ENCODE data around the gene SEPTIN12.

SEPTIN12 gene

GRCh38 chr16:4760221-4760910 lies 27.8 kb downstream of the SEPTIN12 start:
- H3K4me1 ChIP-seq (ENCODE audit: insufficient read depth, low read length) = peaks cover 6% of the 10 kb centered on the region
- H3K79me2 ChIP-seq (ENCODE audit: insufficient read depth, low read length) = peaks cover 13% of the 10 kb centered on the region; the same call in 1 of the 2 replicates
- peaks cover 5% of the 10 kb centered on the region for H3K9me3 ChIP-seq (ENCODE audit: insufficient read depth, low read length, severe bottlenecking)
- DNase-seq = no peak
- H3K27me3 ChIP-seq (ENCODE audit: insufficient read depth, low read length, poor library complexity) = no peaks in the 10 kb centered on the region
- ATAC-seq (ENCODE audit: insufficient read depth, low read depth) = no peak
- 0 out of 2 replicates have a peak, but pooled peaks cover 3% of the 10 kb centered on the region for H4K20me1 ChIP-seq (ENCODE audit: insufficient read depth, low read length)
- no peak overlapping the region for H2AFZ ChIP-seq (ENCODE audit: low read depth, low read length)
- no peak overlapping the region for H3K4me2 ChIP-seq (ENCODE audit: insufficient read depth, low read length)
- H3K9ac ChIP-seq (ENCODE audit: low read depth, low read length) = no peak overlapping the region
- TF ChIP-seq CTCF (IDR thresholded peaks at IDR 0.05; ENCODE audit: borderline replicate concordance, extremely low read depth, low read length, poor library complexity, severe bottlenecking) = no peak
- no peak for TF ChIP-seq EZH2 (IDR thresholded peaks at IDR 0.05; ENCODE audit: borderline replicate concordance, low read depth, low read length, severe bottlenecking)
- no peak overlapping the region for H3K27ac ChIP-seq (ENCODE audit: low read length)
- peaks cover 81% of the 10 kb centered on the region for H3K36me3 ChIP-seq (ENCODE audit: insufficient read depth, low read length)
- no peak overlapping the region for H3K4me3 ChIP-seq (ENCODE audit: low read depth in 1 of 2, low read length in 2 of 2)

GRCh38 chr16:4755687-4756086 lies 32.5 kb downstream of the SEPTIN12 start:
- Histone ChIP-seq H4K20me1 (ENCODE audit: insufficient read depth, low read length) (no peaks in the 10 kb centered on the region), H3K27ac (ENCODE audit: low read length) (no peak overlapping the region), H3K9me3 (ENCODE audit: insufficient read depth, low read length, severe bottlenecking) (peaks cover 5% of the 10 kb centered on the region), H3K36me3 (ENCODE audit: insufficient read depth, low read length) (peaks cover 86% of the 10 kb centered on the region), H3K27me3 (ENCODE audit: insufficient read depth, low read length, poor library complexity) (no peaks in the 10 kb centered on the region), H3K4me3 (ENCODE audit: low read depth in 1 of 2, low read length in 2 of 2) (no peak overlapping the region), H2AFZ (ENCODE audit: low read depth, low read length) (no peak overlapping the region), H3K4me1 (ENCODE audit: insufficient read depth, low read length) (no peaks in the 10 kb centered on the region), H3K79me2 (ENCODE audit: insufficient read depth, low read length) (peaks cover 6% of the 10 kb centered on the region; the same call in 1 of the 2 replicates), H3K4me2 (ENCODE audit: insufficient read depth, low read length) (no peak overlapping the region), H3K9ac (ENCODE audit: low read depth, low read length) (no peak overlapping the region)
- DNase-seq (no peak), ATAC-seq (ENCODE audit: insufficient read depth, low read depth) (no peak)
- no peak for TF ChIP-seq EZH2 (IDR thresholded peaks at IDR 0.05; ENCODE audit: borderline replicate concordance, low read depth, low read length, severe bottlenecking)
- TF ChIP-seq CTCF (IDR thresholded peaks at IDR 0.05; ENCODE audit: borderline replicate concordance, extremely low read depth, low read length, poor library complexity, severe bottlenecking) = no peak

DNA sequence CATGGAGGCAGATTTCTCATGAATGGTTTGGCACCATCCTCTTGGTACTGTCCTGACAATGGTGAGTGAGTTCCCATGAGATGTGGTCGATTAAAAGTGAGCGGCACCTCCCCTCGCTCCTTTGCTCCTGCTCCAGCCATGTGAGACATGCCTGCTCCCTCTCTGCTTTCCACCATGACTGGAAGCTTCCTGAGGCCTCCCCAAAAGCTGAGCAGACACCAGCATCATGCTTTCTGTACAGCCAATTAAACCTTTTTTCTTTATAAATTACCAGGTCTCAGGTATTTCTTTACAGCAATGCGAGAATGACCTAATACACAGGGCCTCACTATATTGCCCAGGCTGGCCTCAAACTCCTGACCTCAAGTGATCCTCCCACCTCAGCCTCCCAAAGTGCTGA lies 33.3 kb downstream of the SEPTIN12 start:
- TF ChIP-seq CTCF (IDR thresholded peaks at IDR 0.05; ENCODE audit: borderline replicate concordance, extremely low read depth, low read length, poor library complexity, severe bottlenecking) = no peak
- no peak for TF ChIP-seq EZH2 (IDR thresholded peaks at IDR 0.05; ENCODE audit: borderline replicate concordance, low read depth, low read length, severe bottlenecking)
- Histone ChIP-seq H3K79me2 (ENCODE audit: insufficient read depth, low read length) (peaks cover 6% of the 10 kb centered on the region; the same call in 1 of the 2 replicates), H3K4me3 (ENCODE audit: low read depth in 1 of 2, low read length in 2 of 2) (no peak overlapping the region), H3K9ac (ENCODE audit: low read depth, low read length) (no peak overlapping the region), H3K27me3 (ENCODE audit: insufficient read depth, low read length, poor library complexity) (no peaks in the 10 kb centered on the region), H3K36me3 (ENCODE audit: insufficient read depth, low read length) (peaks cover 81% of the 10 kb centered on the region), H3K4me2 (ENCODE audit: insufficient read depth, low read length) (no peak overlapping the region), H2AFZ (ENCODE audit: low read depth, low read length) (no peak overlapping the region), H3K4me1 (ENCODE audit: insufficient read depth, low read length) (no peaks in the 10 kb centered on the region), H3K9me3 (ENCODE audit: insufficient read depth, low read length, severe bottlenecking) (peaks cover 5% of the 10 kb centered on the region), H3K27ac (ENCODE audit: low read length) (no peak overlapping the region), H4K20me1 (ENCODE audit: insufficient read depth, low read length) (no peaks in the 10 kb centered on the region)
- DNase-seq (no peak), ATAC-seq (ENCODE audit: insufficient read depth, low read depth) (no peak)
